ENCODE results near the gene NCBP1.

NCBP1 gene

DNA sequence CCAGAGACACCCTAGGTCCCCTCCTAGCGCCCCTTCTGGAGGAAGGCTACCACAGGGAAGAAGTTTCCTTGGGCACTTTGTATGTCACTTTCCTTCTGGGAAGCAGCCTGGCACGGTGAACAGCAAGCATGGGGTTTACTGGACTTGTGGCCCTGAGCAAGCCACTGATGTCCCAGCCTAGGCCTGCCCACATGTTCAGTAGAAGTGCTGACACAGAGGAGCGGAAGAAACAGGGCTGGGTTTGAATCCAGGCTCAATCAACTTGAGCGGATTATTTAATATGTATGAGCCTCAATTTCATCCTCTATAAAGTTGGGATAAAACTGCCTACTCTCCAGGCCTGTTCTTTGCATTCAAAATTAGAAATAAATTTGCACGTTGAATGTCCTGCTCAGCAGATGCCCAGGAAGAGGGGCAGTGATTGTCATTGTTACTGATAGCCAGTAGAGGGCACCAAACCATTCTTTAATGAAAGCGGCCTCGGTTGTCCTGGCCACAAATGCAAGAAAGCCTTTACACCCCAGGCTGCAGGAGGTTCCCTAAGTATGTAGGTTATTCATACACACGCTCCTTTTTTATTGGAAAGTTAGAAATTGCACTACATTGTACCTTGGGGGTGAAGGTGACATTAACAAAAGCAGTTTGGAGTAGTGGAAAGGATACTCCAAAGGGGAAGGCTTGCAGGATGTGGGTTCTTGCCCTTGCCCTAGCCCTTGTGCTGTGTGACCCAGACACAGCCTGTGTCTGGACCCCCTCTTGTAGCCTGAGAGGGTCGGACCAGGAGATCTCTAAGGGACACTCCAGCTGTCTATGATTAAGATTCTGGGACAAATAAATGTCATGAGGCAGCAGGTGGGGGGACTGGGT, 77.0 kb downstream of the NCBP1 start:
- no peak overlapping the region for H3K4me3 ChIP-seq (replicated peaks; ENCODE audit: low read depth, low read length)
- DNase-seq (ENCODE audit: extremely low read depth, low read depth), result peak; percentile 33
- TF ChIP-seq, protein P1, sequence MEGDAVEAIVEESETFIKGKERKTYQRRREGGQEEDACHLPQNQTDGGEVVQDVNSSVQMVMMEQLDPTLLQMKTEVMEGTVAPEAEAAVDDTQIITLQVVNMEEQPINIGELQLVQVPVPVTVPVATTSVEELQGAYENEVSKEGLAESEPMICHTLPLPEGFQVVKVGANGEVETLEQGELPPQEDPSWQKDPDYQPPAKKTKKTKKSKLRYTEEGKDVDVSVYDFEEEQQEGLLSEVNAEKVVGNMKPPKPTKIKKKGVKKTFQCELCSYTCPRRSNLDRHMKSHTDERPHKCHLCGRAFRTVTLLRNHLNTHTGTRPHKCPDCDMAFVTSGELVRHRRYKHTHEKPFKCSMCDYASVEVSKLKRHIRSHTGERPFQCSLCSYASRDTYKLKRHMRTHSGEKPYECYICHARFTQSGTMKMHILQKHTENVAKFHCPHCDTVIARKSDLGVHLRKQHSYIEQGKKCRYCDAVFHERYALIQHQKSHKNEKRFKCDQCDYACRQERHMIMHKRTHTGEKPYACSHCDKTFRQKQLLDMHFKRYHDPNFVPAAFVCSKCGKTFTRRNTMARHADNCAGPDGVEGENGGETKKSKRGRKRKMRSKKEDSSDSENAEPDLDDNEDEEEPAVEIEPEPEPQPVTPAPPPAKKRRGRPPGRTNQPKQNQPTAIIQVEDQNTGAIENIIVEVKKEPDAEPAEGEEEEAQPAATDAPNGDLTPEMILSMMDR (IDR thresholded peaks at IDR 0.05; ENCODE audit: low read depth, low read length, missing control alignments), result peak; percentile 76

- DNase-seq (ENCODE audit: extremely low read depth, low read depth), result no peak
- TF ChIP-seq, protein P1 (IDR thresholded peaks at IDR 0.05; ENCODE audit: low read depth, low read length, missing control alignments), result no peak
- no peak overlapping the region for H3K4me3 ChIP-seq (replicated peaks; ENCODE audit: low read depth, low read length)
Observed at GRCh38 chr9:97711223-97711626, 77.6 kb downstream of the NCBP1 start.

- DNase-seq (ENCODE audit: extremely low read depth, low read depth), result peak; percentile 49
- H3K4me3 ChIP-seq (replicated peaks; ENCODE audit: low read depth, low read length), result no peak overlapping the region
- TF ChIP-seq, protein P1 (IDR thresholded peaks at IDR 0.05; ENCODE audit: low read depth, low read length, missing control alignments), result no peak
Observed at GRCh38 chr9:97714435-97714834, 80.8 kb downstream of the NCBP1 start.

GRCh38 chr9:97717866-97718265, 84.2 kb downstream of the NCBP1 start:
- no peak for DNase-seq (ENCODE audit: extremely low read depth, low read depth)
- TF ChIP-seq, protein P1 (IDR thresholded peaks at IDR 0.05; ENCODE audit: low read depth, low read length, missing control alignments), result no peak
- no peak overlapping the region for H3K4me3 ChIP-seq (replicated peaks; ENCODE audit: low read depth, low read length)

DNA sequence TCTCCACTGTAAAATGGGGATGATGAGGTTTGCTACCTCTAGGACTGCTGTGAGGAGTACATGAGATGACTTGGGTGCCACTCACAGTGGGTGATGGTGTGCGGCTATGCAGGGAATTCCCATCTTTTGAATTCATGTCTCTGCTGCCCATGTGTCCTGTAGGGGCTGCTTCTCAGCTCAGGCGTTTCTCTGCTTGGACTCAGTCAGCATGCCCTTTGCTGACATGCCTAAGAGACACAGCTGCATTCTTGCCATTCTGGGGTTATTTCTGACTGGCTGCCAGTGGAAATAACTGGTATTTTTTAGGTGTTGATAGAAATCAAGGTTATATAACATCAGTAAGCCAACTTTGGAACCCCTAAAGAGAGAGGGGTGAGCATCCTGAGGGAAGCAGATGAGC, 87.8 kb downstream of the NCBP1 start:
- DNase-seq (ENCODE audit: extremely low read depth, low read depth), result no peak
- H3K4me3 ChIP-seq (replicated peaks; ENCODE audit: low read depth, low read length), result no peak overlapping the region
- TF ChIP-seq, protein P1 (IDR thresholded peaks at IDR 0.05; ENCODE audit: low read depth, low read length, missing control alignments), result no peak

GRCh38 chr9:97722331-97722730, 88.7 kb downstream of the NCBP1 start:
- no peak overlapping the region for H3K4me3 ChIP-seq (replicated peaks; ENCODE audit: low read depth, low read length)
- TF ChIP-seq, protein P1 (IDR thresholded peaks at IDR 0.05; ENCODE audit: low read depth, low read length, missing control alignments), result no peak

More at GRCh38 chr9:97722331-97722730, 88.7 kb downstream of the NCBP1 start:
- DNase-seq (ENCODE audit: extremely low read depth, low read depth), result no peak

All from HFF-Myc (cell line).